ENCODE measurements around the gene AP1B1.

The AP1B1 gene

DNA sequence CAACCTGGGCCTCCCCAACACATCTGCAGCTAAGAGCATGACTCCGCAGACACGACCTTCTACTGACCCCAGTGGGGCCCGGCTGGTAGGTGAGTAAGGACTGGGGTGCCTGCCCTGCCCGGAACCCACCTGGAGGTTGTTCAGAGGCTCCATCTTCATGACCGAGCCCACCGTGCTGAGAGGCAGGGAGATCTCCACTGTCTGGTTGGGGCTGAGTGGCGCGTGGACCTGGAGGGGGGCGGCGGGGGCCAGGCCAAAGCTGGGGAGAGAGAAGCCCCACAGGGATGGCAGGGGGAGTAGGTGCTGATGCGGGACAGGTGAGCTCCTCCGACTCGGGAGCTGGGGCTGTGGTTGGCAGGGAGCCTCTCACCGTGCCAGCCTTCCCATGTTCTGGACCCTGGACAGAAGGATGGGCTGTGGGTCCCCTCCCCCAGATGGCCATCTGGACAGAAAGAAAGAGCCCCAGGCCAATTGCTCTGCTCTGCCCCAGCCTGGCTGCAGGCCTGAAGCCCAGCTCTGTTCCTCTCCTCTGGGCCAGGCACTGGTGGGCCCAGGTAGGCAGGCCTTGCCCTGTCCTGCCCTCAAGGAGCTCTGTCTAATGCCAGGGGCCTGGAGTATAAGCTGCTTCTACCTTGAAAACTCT lies 56.6 kb downstream of the AP1B1 start:
- no peak for DNase-seq (ENCODE audit: low spot score)

DNA sequence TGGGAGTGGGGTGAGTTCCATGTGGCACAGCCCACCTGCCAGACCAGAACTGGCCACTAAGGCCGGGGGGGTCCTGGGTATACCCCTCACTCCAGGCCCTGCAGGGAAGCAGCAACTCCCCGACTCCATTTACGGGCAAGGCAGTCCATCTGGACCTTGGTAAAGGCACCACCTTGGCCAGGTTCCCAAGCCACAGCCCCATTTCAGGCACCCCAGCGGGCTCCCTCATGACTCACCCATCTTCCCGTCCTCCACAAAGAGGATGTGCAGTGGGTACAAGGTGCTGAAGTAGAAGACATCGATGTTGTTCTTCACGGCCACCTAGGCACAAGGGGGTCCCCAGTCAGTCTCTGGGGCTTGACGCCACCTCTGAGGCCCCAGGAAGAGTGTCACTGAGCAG lies 57.2 kb downstream of the AP1B1 start:
- DNase-seq (ENCODE audit: low spot score): no peak

DNA sequence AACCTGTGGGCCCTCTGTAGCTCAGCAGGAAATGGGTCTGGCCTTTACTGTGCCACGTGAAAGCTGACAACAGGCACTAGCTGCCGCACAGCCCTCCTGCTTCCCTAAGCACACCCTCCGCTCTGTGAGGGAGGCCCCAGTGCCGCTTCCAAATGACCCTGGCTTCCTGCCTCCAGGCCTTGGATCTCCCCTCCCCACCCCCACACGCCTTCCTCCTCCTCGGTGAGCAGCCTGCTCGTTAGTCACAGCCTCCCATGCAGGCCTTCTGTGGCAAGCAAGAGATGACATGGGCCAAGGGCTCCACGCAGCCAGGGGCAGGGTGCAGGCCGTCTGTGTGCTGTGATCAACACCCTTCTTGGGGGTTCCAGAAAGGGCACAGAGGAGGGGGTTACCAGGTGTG lies 57.6 kb downstream of the AP1B1 start:
- no peak for DNase-seq (ENCODE audit: low spot score)

DNA sequence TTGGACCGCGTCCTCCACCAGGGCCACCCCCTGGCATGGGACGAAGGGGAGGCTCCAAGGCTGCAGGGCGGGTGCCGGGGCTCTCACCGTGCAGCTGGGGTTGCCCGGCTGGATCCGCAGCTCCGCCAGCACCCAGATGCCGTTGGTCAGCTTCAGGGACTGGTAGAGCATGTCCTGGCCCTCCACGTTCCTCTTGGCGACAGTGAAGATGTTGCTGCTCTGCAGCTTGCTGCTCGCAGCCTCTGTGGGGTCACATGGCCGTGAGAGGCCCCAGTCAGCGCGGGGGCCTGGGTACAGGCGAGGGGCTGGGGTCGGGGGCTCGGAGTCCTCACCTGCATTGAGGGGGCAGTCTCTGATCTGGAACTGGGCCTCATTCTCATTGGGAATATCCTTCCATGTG lies 58.1 kb downstream of the AP1B1 start:
- no peak for DNase-seq (ENCODE audit: low spot score)

DNA sequence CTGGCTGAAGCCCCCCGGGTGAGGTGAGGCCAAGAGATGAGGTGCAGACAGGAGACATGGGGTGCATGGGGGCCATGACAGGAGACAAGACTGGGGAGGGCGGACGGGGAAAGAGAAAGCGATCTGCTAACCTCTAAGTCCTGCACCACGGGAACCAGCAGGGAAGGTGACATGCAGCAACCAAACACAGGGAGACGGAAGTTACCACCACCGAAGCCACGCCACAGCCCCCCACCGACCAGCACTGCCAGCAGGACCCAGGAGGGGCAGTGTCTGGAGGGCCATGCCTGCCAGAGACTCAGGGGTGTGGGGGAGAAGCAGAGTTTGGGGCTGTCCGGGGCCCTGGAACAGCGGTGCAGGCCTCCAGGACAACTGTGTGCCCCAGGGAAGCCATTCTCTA lies 58.8 kb downstream of the AP1B1 start:
- DNase-seq (ENCODE audit: low spot score): no peak

DNA sequence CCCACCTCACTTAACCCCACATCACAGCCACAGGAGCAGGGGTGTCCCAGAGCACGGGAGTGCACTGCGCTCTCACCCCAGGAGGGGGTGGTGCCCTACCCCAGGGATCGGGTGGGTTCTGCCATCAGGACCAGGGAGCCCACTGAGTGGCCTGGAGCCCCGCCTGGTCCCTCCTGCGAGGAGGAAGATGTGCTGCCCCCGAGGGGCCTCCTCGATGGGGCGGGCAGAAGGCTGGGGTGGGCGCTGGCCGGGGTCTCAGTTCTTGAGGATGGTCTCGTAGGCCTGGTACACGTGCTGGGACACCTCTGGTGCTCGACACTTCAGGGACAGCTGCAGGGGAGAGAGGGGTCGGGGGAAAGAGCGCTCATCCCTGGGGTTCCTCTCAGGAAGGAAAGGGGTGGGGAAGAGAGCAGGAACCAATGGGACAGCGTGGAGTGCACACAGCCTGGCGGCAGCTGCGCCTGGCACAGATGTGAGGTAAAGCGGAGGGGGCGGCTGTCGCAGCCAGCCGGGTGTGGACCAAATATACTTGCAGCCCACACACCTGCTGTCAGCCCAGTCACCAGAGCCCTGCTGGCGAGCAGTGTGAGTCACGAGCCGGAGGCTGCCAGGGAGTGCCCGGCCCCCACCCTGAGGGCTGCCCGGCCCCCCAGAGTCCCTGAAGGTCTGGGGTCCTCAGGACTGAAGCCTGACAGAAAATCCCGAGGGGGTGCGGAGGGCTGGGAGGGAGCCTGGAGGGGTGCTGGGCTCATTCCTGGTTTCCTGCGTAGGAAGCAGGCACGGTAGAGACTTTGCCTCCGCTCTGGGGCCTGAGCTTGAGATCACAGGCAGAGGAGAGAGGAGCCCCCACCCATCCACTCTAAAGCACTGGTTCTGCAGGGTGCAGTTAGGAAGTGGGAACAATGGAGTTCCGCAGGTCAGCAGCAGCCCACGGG lies 59.5 kb downstream of the AP1B1 start:
- no peak for DNase-seq (ENCODE audit: low spot score)

DNA sequence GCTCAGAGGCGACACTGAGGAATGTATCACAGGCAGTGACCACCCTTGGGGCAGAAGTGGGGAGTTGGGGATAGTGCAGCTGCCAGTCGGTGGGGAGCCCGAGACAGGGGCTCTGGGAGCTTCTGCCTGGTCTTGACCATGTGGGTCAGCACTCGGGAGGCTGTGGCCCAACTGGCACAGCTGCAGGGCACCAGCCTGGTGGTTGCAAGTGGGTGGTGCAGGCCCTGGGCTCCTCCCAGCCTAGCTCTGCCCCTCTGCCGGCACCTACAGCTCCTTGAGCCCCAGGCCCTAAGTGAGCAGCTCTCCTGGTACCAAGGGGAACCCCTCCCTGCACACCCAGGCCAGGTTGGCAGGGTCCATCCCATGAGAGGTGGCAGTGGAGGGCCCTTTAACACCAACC lies 60.3 kb downstream of the AP1B1 start:
- DNase-seq (ENCODE audit: low spot score): no peak

DNA sequence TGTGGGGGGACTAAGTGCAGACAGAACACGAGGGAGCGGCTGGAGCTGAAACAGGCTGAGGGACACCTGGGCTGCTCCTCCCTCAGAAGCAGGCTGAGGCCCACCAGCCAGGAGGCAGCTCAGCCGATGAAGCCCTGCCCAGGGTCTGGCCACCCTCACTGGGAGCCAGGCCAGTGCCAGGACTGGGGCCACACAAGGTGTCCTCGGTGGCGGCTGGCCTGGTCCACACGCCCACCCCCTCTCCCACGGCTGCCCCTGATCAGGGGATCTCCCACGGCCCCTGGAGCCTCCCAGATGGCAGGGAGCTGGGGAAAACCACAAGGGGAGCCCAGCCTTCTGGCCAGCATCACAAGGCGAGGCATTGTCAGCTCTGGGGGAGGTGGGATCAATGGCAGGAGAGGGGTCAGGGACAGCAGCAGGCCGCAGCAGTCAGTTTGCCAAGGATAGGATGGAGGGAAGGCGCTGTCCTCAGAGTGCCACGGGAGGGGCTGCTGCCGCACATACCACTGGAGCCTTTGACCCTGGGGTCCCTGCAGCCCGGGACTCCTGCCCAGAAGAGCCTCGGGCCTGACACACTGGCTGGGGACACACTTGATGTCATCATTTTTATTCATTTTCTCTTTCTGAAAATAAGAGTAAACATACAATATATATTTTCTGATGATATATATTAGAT lies 61.1 kb downstream of the AP1B1 start:
- DNase-seq (ENCODE audit: low spot score): no peak

DNA sequence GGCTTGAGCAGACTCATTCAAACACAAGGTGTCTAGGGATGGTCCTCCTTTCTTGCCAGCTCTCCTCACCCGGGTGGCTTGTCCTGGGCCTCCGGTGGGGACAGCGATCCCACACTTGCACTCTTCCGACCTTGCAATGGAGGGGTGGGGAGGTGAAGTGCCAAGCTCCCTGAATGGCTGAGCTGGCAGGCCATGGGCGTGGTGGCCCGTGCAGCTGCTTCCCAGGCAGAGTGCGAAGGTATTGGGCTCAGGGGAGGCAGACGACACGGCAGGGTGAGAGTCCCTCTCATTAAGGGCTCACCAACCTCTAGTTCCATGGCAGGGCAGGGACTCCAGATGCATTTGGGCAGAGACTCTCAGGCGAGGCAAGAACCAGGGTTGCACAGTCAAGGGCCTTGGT lies 61.9 kb downstream of the AP1B1 start:
- DNase-seq (ENCODE audit: low spot score): no peak

DNA sequence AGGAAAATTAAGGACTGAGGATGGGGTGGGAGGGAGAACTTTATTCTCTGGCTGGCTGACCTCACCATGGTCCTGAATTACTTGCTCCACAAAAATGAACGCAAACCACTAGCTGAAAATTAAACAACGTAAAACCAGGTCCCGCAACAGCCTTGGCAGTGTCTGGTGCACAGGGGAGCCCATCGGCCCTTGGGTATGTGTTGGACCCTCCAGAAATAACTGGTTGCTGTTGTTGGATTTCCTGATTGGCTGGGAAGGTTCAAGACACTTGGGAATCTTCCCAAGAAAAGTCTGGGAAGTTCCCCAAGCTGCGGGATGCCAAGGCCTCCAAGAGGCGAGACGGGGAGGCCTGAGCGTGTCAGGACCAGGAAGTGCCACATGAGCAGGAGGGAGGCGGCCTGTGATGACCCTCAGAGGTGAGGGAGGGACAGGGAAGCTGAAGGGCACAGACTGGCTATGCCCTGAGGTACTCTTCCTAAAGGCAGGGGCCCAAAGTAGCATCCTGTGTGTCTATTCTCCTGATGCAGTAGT lies 62.5 kb downstream of the AP1B1 start:
- DNase-seq (ENCODE audit: low spot score): no peak

DNA sequence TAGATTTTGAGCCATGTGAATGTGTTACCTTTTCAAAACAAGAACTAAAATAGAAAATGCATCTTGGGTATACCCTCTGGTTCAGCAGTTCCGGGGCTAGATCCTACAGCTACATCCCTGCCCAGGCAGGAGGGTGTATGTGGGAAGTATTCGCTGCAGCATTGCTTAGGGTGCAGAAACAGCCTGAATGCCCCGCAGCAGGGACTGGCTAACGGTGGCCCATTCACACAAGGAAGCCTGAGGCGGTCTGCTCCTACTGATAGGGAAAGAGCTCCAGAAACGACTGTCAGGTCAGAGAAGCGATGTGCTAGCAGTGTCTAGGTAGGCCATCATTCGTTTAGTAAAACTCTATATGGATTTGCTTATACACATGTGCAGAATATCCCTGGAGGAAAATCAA lies 63.0 kb downstream of the AP1B1 start:
- no peak for DNase-seq (ENCODE audit: low spot score)

DNA sequence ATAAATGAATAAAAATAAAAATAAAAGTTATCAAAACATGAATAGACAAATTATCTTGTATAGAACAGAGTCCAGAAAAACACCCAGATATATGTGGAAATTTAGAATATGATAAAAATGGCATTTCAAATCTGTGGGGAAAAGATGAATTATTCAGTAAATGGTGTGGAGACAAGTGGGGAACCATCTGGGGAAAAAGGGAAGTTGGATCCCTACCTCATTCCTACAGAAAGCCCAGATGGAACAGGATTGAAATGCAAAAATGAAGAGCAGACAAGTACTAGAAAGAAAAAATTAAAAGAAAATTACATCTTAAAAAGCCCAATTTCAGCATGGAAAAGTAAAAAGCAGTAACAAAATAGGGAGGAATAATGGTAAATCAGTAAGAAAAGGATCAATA lies 64.7 kb downstream of the AP1B1 start:
- DNase-seq (ENCODE audit: low spot score): no peak

DNA sequence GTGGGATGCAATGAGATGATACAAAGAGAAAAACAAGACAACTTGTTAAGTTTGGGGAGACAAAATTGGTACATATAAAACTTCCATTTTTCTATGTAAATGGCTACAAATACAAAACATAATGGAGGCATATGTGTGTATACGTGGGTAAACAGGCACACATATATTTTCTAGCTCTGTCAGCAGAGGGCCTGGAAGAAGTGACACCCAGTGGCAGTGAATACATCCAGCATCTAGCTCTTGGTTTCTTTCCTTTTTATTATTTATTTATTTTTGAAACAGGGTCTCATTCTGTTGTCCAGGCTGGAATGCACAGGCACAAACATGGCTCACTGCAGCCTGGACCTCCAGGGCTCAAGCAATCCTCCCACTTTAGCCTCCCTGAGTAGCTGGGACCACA lies 67.8 kb downstream of the AP1B1 start:
- DNase-seq (ENCODE audit: low spot score): no peak

DNA sequence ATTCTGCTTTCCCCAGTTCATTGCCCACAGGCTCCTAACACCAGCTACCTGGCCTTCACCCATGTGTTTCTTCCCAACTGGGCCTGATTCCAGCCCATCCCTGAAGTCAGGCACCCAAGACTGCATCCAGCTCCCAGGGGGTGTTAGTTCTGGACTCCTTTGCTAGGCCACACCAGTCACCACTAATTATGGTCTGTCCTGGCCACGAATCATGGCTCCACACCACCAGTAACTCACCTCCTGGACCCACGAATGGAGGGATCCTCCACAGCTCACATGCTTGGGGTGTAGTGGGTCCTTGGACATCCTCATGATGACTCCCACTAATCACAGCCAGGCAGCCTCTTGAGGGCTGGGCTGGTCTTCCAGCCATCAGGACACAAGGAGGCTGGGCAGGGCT lies 69.3 kb downstream of the AP1B1 start:
- no peak for DNase-seq (ENCODE audit: low spot score)

DNA sequence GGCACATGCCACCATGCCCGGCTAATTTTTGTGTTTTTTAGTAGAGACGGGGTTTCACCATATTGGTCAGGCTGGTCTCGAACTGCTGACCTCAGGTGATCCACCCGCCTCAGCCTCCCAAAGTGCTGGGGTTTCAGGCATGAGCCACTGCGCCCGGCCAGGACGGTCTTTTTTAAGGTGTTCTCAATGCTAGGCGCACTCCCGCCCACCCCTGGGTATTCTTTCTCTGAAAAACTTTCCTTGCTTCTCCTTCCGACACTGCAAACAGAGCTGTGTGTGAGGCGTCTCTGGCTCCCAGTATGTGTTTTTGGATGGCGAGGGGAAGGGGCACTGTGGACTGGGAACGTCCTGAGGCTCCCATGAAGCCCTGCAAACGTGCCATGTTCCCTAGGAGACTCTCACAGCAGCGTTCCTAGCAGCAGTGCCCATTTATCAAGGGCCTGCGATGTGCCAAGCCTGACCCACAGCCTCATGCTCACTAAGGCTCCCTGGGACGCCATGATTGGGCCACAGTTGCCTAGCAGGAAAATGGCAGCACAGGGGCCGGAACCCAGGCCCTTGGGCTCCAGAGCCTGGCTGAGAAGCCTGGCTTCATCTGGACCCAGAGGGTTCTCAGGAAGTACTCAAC lies 70.4 kb downstream of the AP1B1 start:
- DNase-seq (ENCODE audit: low spot score): no peak

DNA sequence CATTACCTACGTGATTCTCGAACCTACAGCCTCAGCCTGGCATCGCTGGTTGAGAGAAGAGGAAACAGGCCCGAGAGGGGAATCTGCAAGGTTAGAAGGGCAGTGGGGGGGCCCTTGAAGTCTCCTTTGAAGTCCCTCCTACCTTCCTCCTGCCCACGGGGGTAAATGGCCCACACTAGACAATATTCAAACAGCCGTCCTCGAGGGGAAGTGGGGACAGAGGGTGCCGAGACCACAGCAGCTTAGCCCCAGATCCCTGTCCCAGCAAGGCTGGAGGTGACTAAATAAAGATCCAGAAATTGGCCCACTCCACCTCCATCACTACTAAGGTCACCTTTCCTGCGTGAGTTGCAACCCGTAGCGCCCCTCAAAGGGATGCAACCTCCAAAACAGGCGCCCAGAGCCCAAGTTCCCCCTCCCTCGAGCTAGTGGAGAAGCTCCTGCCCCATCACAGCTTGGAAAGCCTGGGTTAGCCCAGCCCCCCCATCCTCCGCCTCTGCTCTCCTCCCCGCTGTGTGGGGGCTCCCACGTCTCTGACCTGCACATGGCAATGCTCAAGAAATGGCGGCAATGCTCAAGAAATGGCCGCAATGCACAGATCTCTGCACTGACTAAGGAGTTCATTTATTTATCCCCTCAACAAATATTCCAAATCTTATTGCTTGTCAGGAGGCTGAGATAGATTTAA lies 72.1 kb downstream of the AP1B1 start:
- no peak for DNase-seq (ENCODE audit: low spot score)

DNA sequence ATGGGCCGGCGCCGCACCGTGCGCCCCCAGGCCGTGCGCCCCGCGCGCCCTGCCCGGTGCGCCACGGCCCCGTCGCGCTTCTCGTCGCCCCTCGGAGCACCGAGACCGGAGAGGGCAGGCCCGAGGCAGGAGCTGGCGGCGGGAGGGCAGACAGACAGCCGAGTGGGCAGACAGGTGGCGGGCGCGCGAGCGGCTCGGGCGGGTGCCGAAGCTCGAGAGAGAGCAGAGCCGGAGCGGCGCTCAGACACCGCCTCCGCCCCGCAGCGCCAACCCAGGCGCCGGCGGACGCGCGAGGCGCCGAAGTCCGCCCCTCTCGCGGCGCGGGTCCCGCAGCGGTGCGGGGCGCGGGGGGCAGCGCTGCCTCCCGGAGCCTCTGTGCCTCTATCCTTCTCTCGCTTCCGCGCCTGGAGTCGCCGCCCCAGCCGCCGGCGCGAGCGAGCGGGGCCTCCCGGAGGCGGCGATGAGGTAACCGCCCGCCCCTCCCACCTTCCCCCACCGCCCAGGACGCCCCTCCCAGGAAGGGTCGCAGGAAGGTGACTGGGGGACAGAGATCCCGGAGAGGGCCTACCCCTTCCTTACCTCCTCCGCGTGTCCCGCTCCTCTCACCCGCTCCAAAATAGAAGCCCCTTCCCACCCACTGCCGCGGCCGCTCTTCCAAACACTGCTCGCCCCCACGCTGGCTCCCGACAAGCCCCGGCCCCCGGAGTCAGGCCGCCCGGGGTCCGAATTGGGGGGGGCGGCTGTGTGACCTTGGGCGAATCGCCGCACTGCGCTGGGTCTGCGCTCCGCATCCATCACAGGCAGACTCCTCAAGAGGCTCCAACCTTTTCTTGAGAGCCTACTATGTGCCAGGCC lies 72.9 kb downstream of the AP1B1 start, which contains the start of gene RASL10A:
Gene RASL10A, minus strand, starts transcription at position 412 of the 855 bp plus-strand sequence. CDS start 451 bp downstream, outside the sequence.
- no peak for DNase-seq (ENCODE audit: low spot score)

DNA sequence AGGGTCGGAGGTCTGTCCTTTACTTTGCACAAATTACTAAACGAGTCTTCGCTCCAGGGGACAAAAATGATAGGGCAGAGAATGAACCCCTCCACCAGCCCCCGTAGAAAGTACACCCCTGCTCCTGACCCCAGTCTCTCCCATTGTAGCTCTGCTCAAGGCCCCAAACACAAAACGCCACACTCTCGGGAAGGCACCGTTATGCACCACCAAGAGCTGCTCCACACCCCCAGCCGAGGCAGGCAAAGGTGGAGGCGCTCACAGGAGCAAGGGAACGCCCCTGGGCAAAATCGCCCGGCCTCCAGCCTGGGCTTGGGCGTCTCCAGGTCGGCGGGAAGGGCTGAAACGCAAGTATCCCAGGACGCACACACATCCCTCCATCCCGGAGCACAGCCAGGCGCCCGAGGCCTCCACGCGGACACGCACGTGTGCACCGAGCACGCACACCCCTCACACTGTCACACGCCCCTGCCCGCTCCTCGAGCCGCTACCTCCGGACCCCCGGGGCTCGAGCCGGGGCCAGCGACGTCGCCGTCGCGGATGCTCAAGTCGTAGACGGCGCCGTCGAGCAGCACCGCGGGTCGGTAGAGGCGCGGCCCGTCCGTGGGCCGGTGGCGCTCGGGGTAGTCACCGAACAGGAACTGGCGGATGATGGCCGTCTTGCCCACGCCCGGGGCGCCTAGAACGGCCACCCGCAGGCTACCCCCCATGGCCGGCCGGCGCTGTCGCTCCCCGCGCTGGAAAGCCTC lies 73.7 kb downstream of the AP1B1 start:
- no peak for DNase-seq (ENCODE audit: low spot score)

DNA sequence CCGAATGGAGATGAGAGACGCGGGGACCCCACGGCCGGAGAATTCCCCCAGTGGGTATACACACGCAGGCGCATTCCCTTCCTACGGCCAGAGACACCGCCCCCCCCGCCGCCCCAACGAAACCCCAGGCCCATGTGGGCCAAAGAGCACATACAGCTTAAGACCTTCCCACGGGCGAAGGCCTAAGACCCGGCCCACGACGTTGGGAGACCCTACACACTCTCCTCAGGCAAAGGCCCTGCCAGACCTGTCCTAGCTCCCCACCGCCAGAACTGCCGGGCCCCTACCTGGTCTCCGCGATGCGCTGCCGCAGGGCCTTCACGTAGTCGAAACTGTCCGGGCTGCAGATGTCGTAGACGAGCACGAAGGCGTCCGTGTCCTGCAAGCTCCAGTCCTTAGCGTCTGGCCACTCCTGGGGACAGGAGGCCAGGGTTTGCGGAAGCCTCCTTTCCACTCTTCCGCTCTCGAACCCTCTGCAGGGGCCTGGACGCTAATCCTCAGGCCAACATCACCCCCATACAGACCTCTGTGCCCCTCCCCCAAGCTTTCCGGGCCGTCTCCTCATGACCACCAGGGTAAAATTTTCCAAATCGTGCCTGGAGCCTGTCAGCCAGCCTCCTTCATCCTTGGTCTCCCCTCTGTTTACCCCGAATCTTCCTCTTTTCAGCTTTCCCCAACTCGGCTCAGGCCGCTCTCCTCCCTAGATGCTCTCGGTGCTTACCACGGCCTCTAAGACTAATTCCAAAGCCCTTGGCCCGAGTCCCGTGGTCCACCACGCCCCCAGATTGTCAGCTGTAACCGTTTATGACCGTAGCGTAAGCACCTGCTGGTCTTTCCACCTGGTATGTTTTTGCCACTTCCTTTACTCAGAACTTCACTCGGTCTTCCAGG lies 74.5 kb downstream of the AP1B1 start:
- DNase-seq (ENCODE audit: low spot score): no peak

Measured in CD4-positive, alpha-beta T cell treated with Interleukin-6 at 100 ng/mL for 8 hours (primary cell).